NCI-H187 treated with DMSO at 0.1 percent for 48 hours (cell line): ENCODE results near the gene ASAP2.

Experiments
- DNase-seq: peaks from one replicate; lab custom pipeline; 2025; lab: John Stamatoyannopoulos, UW

The ASAP2 gene

DNA sequence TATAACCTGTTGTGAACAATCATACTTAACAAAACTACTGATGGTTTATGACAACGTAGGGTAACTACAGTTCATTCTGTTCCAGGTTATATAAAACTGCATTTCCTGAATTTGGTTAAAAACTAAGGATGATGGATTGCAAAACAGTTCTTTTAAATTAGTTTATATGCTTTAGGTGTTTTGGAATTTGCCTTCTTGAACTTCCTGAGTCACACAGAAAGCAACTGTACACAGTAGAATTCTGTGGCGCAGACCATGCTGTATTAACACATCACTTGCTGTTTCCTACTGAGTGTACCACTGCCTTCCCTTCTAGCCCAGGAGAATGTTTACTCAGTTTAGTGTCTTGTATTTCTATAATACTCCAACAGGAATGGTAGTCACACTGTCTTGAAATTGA lies 197.3 kb downstream of the ASAP2 start:
- DNase-seq: no peak

DNA sequence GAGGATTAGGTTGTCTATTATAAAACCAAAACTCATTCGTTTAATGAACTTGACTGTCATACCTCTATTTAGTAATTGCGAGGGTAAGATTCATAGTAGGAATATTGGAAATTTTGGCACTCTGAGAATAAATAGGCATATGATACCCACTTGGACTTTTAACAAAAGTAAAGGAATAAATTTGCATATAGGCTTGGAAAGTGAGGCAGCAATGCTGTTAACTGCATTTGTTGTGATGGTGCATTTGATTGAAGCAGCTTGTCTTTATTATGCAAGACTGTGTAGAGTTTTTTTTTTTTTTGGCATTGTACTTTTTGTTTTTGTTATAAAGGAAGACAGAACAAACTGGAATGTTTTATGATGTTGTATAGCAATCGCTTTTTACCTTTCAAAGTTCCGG lies 197.8 kb downstream of the ASAP2 start:
- DNase-seq: no peak

GRCh38 chr2:9405636-9406035 lies 199.0 kb downstream of the ASAP2 start:
- DNase-seq: no peak

DNA sequence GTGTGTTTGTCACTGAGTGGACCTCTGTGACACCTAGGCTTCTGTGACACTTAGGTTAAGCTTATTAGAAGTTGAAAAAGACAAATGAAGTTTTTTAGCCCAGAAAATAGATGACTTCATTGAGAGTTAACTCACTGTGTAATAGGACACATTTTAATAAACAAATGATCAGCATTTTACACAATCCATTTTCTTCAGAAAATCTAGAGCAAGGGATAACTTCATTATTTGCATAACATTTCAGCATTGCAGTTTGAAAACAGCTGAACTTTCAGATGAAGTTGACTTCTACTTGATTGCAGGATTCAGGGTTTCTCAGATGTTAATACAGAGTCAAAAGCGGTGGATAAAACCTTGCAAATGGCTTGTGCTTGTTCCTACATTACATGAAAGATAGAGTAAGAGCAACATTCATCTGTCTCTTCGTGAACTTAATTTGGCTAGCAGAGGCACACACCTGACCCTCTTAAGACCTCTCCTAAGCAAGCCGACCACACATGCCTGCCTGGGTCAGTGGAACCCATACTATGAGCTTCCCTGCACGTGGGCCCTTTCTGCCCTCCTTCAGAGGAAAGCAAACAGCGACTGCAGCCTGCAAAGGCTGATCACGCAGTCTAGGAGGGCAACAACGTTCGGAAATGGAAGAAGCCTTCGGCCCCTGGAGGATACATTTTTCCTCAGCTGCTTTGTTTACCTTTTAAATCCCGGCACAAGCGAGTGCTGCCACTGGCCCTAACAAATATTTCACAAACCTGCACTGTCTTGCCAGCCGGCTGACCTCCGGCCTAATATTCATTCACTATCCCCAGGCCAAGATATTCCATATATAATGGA lies 200.1 kb downstream of the ASAP2 start:
- DNase-seq: no peak

GRCh38 chr2:9407363-9407811 lies 200.8 kb downstream of the ASAP2 start:
- no peak for DNase-seq

- no peak for DNase-seq
Observed at GRCh38 chr2:9408641-9409151, 202.1 kb downstream of the ASAP2 start.

GRCh38 chr2:9410108-9410507 lies 203.5 kb downstream of the ASAP2 start:
- no peak for DNase-seq

GRCh38 chr2:9412781-9413180 lies 206.2 kb downstream of the ASAP2 start:
- no peak for DNase-seq

DNA sequence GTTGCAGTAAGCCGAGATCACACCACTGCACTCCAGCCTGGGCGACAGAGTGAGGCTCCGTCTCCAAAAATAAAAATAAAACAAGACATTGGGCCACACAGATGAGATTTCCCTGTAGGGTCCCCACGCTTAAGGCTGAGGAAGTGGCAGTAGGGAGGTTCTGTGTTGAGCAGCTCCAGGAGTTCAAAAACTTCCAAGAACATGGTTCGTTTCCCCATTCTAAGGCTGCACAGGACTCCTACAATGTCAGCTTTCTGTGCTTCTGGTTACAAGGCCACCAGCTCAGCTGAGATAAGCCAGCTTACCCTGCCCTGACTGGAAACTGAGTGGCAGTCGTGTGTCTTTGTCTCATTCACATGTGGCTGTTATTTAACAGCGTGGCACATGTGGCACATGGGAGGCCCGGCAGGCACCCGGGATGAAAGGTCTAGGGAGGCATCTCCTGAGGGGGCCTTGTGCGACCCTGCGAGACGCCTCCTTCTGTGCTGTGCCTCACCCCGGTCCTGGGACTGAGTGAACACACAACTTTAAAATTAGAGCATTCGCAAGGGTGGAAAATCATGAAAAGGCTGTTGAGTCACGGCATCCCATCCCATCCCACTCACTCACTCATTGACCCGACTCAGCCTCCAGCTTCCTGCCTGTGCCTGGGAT lies 209.0 kb downstream of the ASAP2 start:
- DNase-seq: no peak

- DNase-seq: no peak
Observed at GRCh38 chr2:9416267-9416961, 209.8 kb downstream of the ASAP2 start.

DNA sequence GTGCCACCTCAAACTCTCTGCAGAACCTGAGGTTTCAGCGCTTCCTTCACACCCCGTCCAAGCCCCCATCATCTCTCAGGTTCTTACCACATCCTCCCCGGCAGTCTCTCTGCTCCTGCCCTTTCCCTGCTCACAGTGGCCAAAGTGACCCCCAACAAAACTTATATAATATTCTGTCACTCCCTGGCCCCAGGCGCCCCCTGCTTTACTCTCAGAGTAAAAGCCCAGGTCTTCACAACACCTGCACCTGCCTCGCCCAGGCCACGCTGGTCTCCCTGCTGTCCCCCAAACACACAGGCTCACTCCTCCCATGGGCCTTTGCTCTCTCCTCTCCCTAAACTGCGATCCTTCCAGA lies 210.3 kb downstream of the ASAP2 start:
- DNase-seq: no peak

- no peak for DNase-seq
Observed at GRCh38 chr2:9417725-9418124, 211.1 kb downstream of the ASAP2 start.

GRCh38 chr2:9418746-9419145 lies 212.1 kb downstream of the ASAP2 start:
- DNase-seq: no peak

DNA sequence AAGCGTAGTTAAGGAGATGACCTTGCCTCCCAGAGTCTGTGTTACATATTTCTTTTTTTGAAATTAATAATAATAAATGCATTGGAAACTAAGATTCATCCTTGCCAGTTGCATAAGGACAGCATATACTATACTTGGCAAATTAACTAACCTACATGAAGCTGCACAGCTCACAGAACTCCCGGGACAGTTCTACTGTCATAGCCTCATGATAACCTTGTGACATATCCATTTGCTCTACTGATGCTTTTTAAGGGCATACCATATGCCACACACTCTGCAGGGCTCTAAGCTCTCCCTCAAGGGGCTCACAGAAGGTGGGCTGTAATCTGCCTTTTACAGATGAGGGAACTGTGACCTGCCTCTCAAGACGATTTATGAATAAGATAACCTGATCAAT lies 212.9 kb downstream of the ASAP2 start:
- no peak for DNase-seq

DNA sequence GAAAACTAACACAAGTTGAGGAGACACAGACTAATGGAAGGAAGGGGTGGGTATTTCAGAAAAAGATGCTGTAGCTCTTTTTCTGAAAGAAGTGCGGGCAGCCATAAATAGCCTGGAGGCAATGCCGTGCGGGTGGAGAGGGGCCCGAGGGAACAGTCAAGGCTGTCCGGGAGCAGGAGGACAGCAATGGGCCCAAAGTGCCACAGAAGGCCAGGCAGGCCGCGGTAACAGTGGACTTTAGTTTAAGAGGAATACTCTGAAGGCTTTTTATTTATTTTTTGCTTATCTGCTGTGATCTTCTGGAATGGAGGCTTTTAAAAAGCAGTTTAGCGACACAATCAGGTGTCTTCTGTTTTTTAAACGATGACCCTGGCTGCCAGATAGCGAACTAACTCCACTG lies 213.9 kb downstream of the ASAP2 start:
- no peak for DNase-seq

GRCh38 chr2:9422321-9423099 lies 215.9 kb downstream of the ASAP2 start:
- no peak for DNase-seq

- DNase-seq: peak; percentile 96
Observed at GRCh38 chr2:9423100-9423921, 216.7 kb downstream of the ASAP2 start, which contains the start of the genes CPSF3 and ITGB1BP1. Gene CPSF3 (plus strand): TSS chr2:9423654. CDS start chr2:9423774, 120 bp downstream. Gene ITGB1BP1 (minus strand): TSS chr2:9423528. CDS start chr2:9418697, 4,831 bp downstream.

DNA sequence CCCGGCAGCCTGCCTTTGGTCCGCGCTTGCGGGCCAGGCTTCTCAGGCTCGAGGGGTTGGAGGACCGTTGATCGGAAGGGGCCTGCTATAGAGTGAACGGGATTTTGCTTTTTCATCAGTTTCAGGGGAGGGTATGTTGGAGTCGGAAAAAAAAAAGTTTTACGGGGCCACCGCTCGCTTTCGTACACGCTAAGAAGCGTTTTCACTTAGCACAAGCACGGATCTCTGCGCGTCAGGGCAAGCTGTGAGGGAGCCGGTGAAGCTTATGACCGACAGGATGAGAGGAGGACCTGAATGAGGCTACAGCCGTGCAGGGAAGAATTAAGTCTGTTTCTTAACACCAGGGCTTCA lies 217.3 kb downstream of the ASAP2 start:
- DNase-seq: no peak

- no peak for DNase-seq
Observed at GRCh38 chr2:9424447-9425164, 218.0 kb downstream of the ASAP2 start.

DNA sequence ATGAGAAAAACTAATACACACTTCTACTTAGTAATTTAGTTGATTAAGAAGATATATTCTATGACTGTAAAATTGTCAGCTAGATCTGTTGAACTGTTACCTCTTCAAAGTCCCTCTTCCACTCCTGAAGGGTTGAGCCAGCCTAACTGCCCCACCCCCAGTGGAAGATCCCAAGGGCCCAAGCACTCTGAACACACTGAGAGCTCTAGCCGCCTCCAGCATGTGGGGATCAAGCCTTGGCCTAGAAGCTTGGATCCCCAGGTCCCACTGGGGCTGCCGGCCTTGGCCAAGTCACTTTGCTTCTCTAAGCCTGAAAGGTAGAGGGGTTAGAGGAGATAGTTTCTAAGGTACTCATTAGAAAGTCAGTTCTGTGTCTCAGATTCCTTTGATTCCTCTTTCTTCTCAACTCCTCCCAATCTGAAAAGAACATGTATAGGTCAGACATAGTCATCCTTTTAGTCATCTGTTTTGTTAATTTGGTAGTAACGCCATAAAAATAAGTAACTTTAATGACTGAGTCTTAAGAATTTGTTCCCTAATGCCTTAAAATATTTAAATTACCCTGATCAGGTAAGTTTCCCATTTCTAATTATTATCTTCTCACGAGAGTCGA lies 222.5 kb downstream of the ASAP2 start:
- no peak for DNase-seq
